Left ventricle myocardium inferior (tissue), 1 donor: ENCODE results near the gene MVB12B. TPM values are rescaled to one million over a fixed set of nuclear protein-coding genes. Genes with fewer than 3 reads are reported as not detected.

Experiments
- DNase-seq: peaks from one replicate; pipeline ENCODE4 v3.0.0-alpha.2; 2020
- H3K27ac ChIP-seq: fragments of 200-600 bp; replicated peaks from 2 replicates; pipeline ENCODE4 v1.8.0; 2021
- H3K27me3 ChIP-seq: fragments of 200-600 bp; 2 replicates; pipeline ENCODE4 v1.8.0; 2021; ENCODE audit warnings: low read depth
- H3K36me3 ChIP-seq: fragments of 200-600 bp; 2 replicates; pipeline ENCODE4 v1.8.0; 2021
- H3K4me1 ChIP-seq: fragments of 200-600 bp; 2 replicates; pipeline ENCODE4 v1.8.0; 2021
- H3K4me3 ChIP-seq: fragments of 200-600 bp; 2 replicates; pipeline ENCODE4 v1.8.0; 2021; ENCODE audit warnings: mild to moderate bottlenecking, moderate library complexity
- H3K9me3 ChIP-seq: fragments of 200-600 bp; replicated peaks from 2 replicates; pipeline ENCODE4 v1.8.0; 2021
- CTCF ChIP-seq: fragments of 200-600 bp; IDR thresholded peaks from 2 replicates; pipeline ENCODE4 v1.8.0; 2021; ENCODE audit warnings: antibody characterized with exemption, mild to moderate bottlenecking, borderline replicate concordance
- intact Hi-C: fragments of 100-400 bp; cut with micrococcal nuclease; formaldehyde crosslinking; loops from one replicate; pipeline ENCODE4 v1.11.0; 2022
- total RNA-seq: library from RNA; stranded (reverse); fragmentation: NEBNext Ultra II Directional; extraction: Animal tissue kit (Norgen Biotek cat#: 25700); gene quantifications from one replicate; pipeline ENCODE4 v1.2.1, GENCODE V29; 2021
- donor health status: DM: no; HTN: yes; CAD: no; lungs with severe emphysema.

The MVB12B gene
- total RNA-seq, 1 donor from 2014 or later: 11.2 TPM

- DNase-seq: no peak
- no peak for TF ChIP-seq CTCF
- Histone ChIP-seq H3K36me3 (peaks cover 8% of the 10 kb centered on the region), H3K27ac (peak overlapping the region; percentile 67), H3K9me3 (no peaks in the 10 kb centered on the region), H3K27me3 (no peaks in the 10 kb centered on the region), H3K4me1 (peaks cover 54% of the 10 kb centered on the region), H3K4me3 (peak overlapping the region; percentile 34)
- intact Hi-C loops: loop anchor here (5.0 kb wide), 1 partner anchor 56 kb away; no protein-coding TSS in a partner anchor
These were observed 9.5 kb downstream of the MVB12B start for GRCh38 chr9:126335837-126336735.

GRCh38 chr9:126336736-126337325 lies 10.2 kb downstream of the MVB12B start:
- Histone ChIP-seq H3K36me3 (peaks cover 15% of the 10 kb centered on the region), H3K4me1 (peaks cover 48% of the 10 kb centered on the region), H3K4me3 (no peak overlapping the region), H3K27me3 (no peaks in the 10 kb centered on the region), H3K27ac (peak overlapping the region; percentile 67), H3K9me3 (no peaks in the 10 kb centered on the region)
- intact Hi-C loops: loop anchor here (5.0 kb wide), 1 partner anchor 55 kb away; no protein-coding TSS in a partner anchor
- no peak for DNase-seq
- no peak for TF ChIP-seq CTCF

GRCh38 chr9:126337729-126338372 lies 11.2 kb downstream of the MVB12B start:
- H3K36me3 ChIP-seq: peaks cover 25% of the 10 kb centered on the region
- no peaks in the 10 kb centered on the region for H3K9me3 ChIP-seq
- no peaks in the 10 kb centered on the region for H3K27me3 ChIP-seq
- no peak overlapping the region for H3K27ac ChIP-seq
- H3K4me1 ChIP-seq: peaks cover 40% of the 10 kb centered on the region
- TF ChIP-seq CTCF: no peak
- H3K4me3 ChIP-seq: no peak overlapping the region
- intact Hi-C loops: loop anchor here (5.0 kb wide), 1 partner anchor 54 kb away; no protein-coding TSS in a partner anchor
- no peak for DNase-seq

- Histone ChIP-seq H3K4me1 (peaks cover 37% of the 10 kb centered on the region), H3K9me3 (no peaks in the 10 kb centered on the region), H3K27me3 (no peaks in the 10 kb centered on the region), H3K36me3 (peaks cover 32% of the 10 kb centered on the region), H3K27ac (peak overlapping the region; percentile 18), H3K4me3 (no peak overlapping the region)
- no peak for DNase-seq
- intact Hi-C loops: loop anchor here (5.0 kb wide), 1 partner anchor 53 kb away; no protein-coding TSS in a partner anchor
- no peak for TF ChIP-seq CTCF
These were observed 12.3 kb downstream of the MVB12B start for GRCh38 chr9:126338945-126339344.

GRCh38 chr9:126341426-126341825 lies 14.8 kb downstream of the MVB12B start:
- intact Hi-C loops: no loop called here
- no peak overlapping the region for H3K27ac ChIP-seq
- H3K4me3 ChIP-seq: no peak overlapping the region
- H3K9me3 ChIP-seq: no peaks in the 10 kb centered on the region
- no peak for DNase-seq
- no peak for TF ChIP-seq CTCF
- H3K36me3 ChIP-seq: peaks cover 45% of the 10 kb centered on the region
- H3K27me3 ChIP-seq: no peaks in the 10 kb centered on the region
- peaks cover 13% of the 10 kb centered on the region for H3K4me1 ChIP-seq
